Left lung (tissue), 10 donors: ENCODE measurements around the gene E4F1. TPM values are rescaled to one million over a fixed set of nuclear protein-coding genes. Genes with fewer than 3 reads are reported as not detected.

ENCODE experiments used
- ATAC-seq: fragments of 200-7000 bp; cut with Tn5 transposase; one replicate; pipeline ENCODE4 v1.9.1; 2020; ENCODE audit warnings: moderate library complexity
- DNase-seq, 4 donors: peaks; one replicate each; pipeline ENCODE4 v3.0.0-alpha.2; 2013 to 2020
- H3K27ac ChIP-seq, 2 donors: fragments of 200-600 bp; sonication (generic) in 1 of 2; one replicate each; pipeline versions ENCODE4 v1.5.0 to v1.8.0; 2020 to 2021
- H3K27me3 ChIP-seq, 2 donors: fragments of 200-600 bp; sonication (generic) in 1 of 2; one replicate each; pipeline versions ENCODE4 v1.5.0 to v1.8.0; 2020 to 2021
- H3K36me3 ChIP-seq, 2 donors: fragments of 200-600 bp; sonication (generic) in 1 of 2; one replicate each; pipeline versions ENCODE4 v1.5.0 to v1.8.0; 2020 to 2021
- H3K4me1 ChIP-seq, 2 donors: fragments of 200-600 bp; one replicate each; pipeline ENCODE4 v1.8.0; 2021
- H3K4me3 ChIP-seq, 2 donors: fragments of 200-600 bp; sonication (generic) in 1 of 2; one replicate each; pipeline versions ENCODE4 v1.5.0 to v1.8.0; 2020 to 2021; ENCODE audit warnings: mild to moderate bottlenecking in 1 of 2
- H3K9me3 ChIP-seq, 2 donors: fragments of 200-600 bp; sonication (generic) in 1 of 2; one replicate each; pipeline versions ENCODE4 v1.5.0 to v1.8.0; 2020 to 2021
- CTCF ChIP-seq, 2 donors: fragments of 200-600 bp; sonication (generic) in 1 of 2; IDR thresholded peaks; one replicate each; pipeline versions ENCODE4 v1.5.0 to v1.8.0; 2021; ENCODE audit warnings: antibody characterized with exemption in 2 of 2
- intact Hi-C, 2 donors: fragments of 100-400 bp; cut with DNase I; formaldehyde crosslinking; loops; one replicate each; pipeline versions ENCODE4 v1.11.2 to v1.14.2; 2022
- polyA plus RNA-seq, 6 donors: library from polyadenylated mRNA; unstranded; fragments of 120-200 nt; gene quantifications; one replicate each; pipeline ENCODE4 v1.2.1, GENCODE V29; 2013; ENCODE audit not compliant: insufficient read length in 6 of 6
- total RNA-seq, 2 donors: library from RNA; stranded (reverse); fragmentation: NEBNext Ultra II Directional; extraction: Animal tissue kit (Norgen Biotek cat#: 25700); gene quantifications; one replicate each; pipeline ENCODE4 v1.2.1, GENCODE V29; 2021
- donor health status: DM: no; HTN: yes; CAD: no.
- donor health status: DM: no; HTN: no; CAD: no.

The E4F1 gene
- total and polyA plus RNA-seq, 8 donors, result 12.7 to 22.6 (median 17.0) TPM

GRCh38 chr16:2175454-2175853 lies 47.9 kb upstream of the E4F1 start:
- H3K27me3 ChIP-seq, result no peaks in the 10 kb centered on the region
- peaks cover 0 to 3% of the 10 kb centered on the region in 2 donors for H3K9me3 ChIP-seq
- intact Hi-C loops, result no loop called here
- DNase-seq (no peak), ATAC-seq (no peak)
- no peak overlapping the region for H3K4me3 ChIP-seq
- no peaks in the 10 kb centered on the region for H3K4me1 ChIP-seq
- H3K27ac ChIP-seq, result no peak overlapping the region
- no peak for TF ChIP-seq CTCF (IDR thresholded peaks at IDR 0.05)
- peaks cover 0 to 82% of the 10 kb centered on the region in 2 donors for H3K36me3 ChIP-seq

- Histone ChIP-seq H3K36me3 (peaks cover 0 to 76% of the 10 kb centered on the region in 2 donors), H3K4me1 (no peaks in the 10 kb centered on the region), H3K4me3 (no peak overlapping the region), H3K27me3 (no peaks in the 10 kb centered on the region), H3K9me3 (peaks cover 0 to 3% of the 10 kb centered on the region in 2 donors), H3K27ac (no peak overlapping the region)
- ATAC-seq, result no peak
- intact Hi-C loops, result no loop called here
- no peak for TF ChIP-seq CTCF (IDR thresholded peaks at IDR 0.05)
- no peak for DNase-seq
Observed at GRCh38 chr16:2176047-2176446, 47.3 kb upstream of the E4F1 start.

- peaks cover 0 to 65% of the 10 kb centered on the region in 2 donors for H3K36me3 ChIP-seq
- DNase-seq (no peak), ATAC-seq (no peak)
- no peak overlapping the region for H3K27ac ChIP-seq
- TF ChIP-seq CTCF (IDR thresholded peaks at IDR 0.05), result no peak
- H3K4me1 ChIP-seq, result no peaks in the 10 kb centered on the region
- peaks cover 0 to 3% of the 10 kb centered on the region in 2 donors for H3K9me3 ChIP-seq
- intact Hi-C loops, result no loop called here
- no peaks in the 10 kb centered on the region for H3K27me3 ChIP-seq
- no peak overlapping the region for H3K4me3 ChIP-seq
Observed at GRCh38 chr16:2177101-2177500, 46.3 kb upstream of the E4F1 start.

GRCh38 chr16:2177561-2177960 lies 45.8 kb upstream of the E4F1 start:
- no peaks in the 10 kb centered on the region for H3K4me1 ChIP-seq
- intact Hi-C loops, result no loop called here
- peaks cover 0 to 3% of the 10 kb centered on the region in 2 donors for H3K9me3 ChIP-seq
- TF ChIP-seq CTCF (IDR thresholded peaks at IDR 0.05), result no peak
- no peaks in the 10 kb centered on the region for H3K27me3 ChIP-seq
- no peak overlapping the region for H3K4me3 ChIP-seq
- no peak overlapping the region for H3K27ac ChIP-seq
- DNase-seq (no peak), ATAC-seq (no peak)
- H3K36me3 ChIP-seq, result peaks cover 0 to 61% of the 10 kb centered on the region in 2 donors

- H3K9me3 ChIP-seq, result peaks cover 0 to 3% of the 10 kb centered on the region in 2 donors
- intact Hi-C loops, result no loop called here
- no peak overlapping the region for H3K4me3 ChIP-seq
- no peaks in the 10 kb centered on the region for H3K27me3 ChIP-seq
- peaks cover 0 to 51% of the 10 kb centered on the region in 2 donors for H3K36me3 ChIP-seq
- no peak overlapping the region for H3K27ac ChIP-seq
- no peaks in the 10 kb centered on the region for H3K4me1 ChIP-seq
- TF ChIP-seq CTCF (IDR thresholded peaks at IDR 0.05), result no peak
- ATAC-seq (peak; percentile 35), DNase-seq (no peak)
Observed at GRCh38 chr16:2178321-2179106, 44.9 kb upstream of the E4F1 start.
